Thyroid gland (tissue), 4 donors: Measurements from ENCODE around the gene ABCB8.

Experiments
- POLR2A ChIP-seq, 2 donors: fragments of 450-650 bp; IDR thresholded peaks; one replicate each; pipeline ENCODE4 v1.6.1; 2017; ENCODE audit warnings: antibody characterized with exemption in 2 of 2, mild to moderate bottlenecking in 2 of 2, moderate library complexity in 1 of 2
- TF ChIP-seq, protein P1 (sequence below), 6 experiments: fragments of 200-600 bp in 3 of 6; fragments of 450-650 bp in 3 of 6; sonication (generic) in 3 of 6; IDR thresholded peaks; one replicate each; pipeline ENCODE4 v1.5.1; 2016 to 2019; ENCODE audit warnings: antibody characterized with exemption in 6 of 6, mild to moderate bottlenecking in 2 of 6, inconsistent platforms in 1 of 6, moderate library complexity in 1 of 6

DNA sequence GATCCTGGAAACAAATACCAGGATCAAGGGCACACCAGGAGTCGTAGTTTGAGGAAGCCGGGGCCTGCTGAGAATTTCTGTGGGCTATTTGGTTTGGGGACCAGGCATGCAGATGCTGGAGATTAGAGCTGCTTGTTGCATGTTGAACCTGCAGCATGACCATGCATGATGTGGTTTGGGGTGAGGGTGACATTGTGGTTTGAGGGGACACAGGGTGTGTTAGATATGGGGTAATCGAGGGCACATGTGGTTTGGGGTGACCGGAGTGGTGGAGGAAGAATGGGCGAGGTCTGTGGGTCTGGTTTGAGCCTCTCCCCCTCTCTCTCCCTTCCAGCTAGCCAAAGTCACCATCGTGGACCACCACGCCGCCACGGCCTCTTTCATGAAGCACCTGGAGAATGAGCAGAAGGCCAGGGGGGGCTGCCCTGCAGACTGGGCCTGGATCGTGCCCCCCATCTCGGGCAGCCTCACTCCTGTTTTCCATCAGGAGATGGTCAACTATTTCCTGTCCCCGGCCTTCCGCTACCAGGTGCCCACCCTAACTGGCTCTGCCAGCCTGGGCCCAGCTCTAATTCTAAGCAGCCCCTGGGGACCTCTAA, 27.3 kb upstream of the ABCB8 start:
- TF ChIP-seq, protein P1, sequence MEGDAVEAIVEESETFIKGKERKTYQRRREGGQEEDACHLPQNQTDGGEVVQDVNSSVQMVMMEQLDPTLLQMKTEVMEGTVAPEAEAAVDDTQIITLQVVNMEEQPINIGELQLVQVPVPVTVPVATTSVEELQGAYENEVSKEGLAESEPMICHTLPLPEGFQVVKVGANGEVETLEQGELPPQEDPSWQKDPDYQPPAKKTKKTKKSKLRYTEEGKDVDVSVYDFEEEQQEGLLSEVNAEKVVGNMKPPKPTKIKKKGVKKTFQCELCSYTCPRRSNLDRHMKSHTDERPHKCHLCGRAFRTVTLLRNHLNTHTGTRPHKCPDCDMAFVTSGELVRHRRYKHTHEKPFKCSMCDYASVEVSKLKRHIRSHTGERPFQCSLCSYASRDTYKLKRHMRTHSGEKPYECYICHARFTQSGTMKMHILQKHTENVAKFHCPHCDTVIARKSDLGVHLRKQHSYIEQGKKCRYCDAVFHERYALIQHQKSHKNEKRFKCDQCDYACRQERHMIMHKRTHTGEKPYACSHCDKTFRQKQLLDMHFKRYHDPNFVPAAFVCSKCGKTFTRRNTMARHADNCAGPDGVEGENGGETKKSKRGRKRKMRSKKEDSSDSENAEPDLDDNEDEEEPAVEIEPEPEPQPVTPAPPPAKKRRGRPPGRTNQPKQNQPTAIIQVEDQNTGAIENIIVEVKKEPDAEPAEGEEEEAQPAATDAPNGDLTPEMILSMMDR (IDR thresholded peaks at IDR 0.05): no peak
- TF ChIP-seq POLR2A (IDR thresholded peaks at IDR 0.05): no peak
